DOHH2 (cell line): ENCODE measurements around the gene NBAS.

ENCODE experiments used
- CTCF ChIP-seq: fragments of 200-600 bp; sonication (generic); IDR thresholded peaks from one replicate; pipeline ENCODE4 v1.5.1; 2014; ENCODE audit warnings: antibody characterized with exemption, mild to moderate bottlenecking, low read depth, low read length; ENCODE audit not compliant: poor library complexity, severe bottlenecking
- EZH2phosphoT487 ChIP-seq: fragments of 200-600 bp; sonication (generic); IDR thresholded peaks from 2 replicates; pipeline ENCODE4 v1.6.1; 2017; ENCODE audit warnings: borderline replicate concordance, mild to moderate bottlenecking, antibody characterized with exemption, low read length, moderate library complexity, mixed read lengths

GRCh38 chr2:15517793-15518192 lies 43.3 kb downstream of the NBAS start:
- TF ChIP-seq CTCF: no peak
- TF ChIP-seq EZH2phosphoT487: no peak
